Activated CD4-positive, alpha-beta T cell treated with anti-CD3 and anti-CD28 coated beads, Interleukin-2, amount 50 U/mL, for 24 hours (primary cell): Measurements from ENCODE around the gene NBEA.
"Not testable (repeated sequence)": the region's sequence is repeated elsewhere in the genome, so short reads cannot be mapped to it uniquely, and the experiment has no call there.

Source experiments
- DNase-seq, 2 donors: peaks; one replicate each; pipeline ENCODE4 v3.0.0-alpha.2; 2020; ENCODE audit warnings: low read depth in 1 of 2, low spot score in 1 of 2

NBEA gene

GRCh38 chr13:34941835-34942731 lies at the start of gene NBEA:
Gene NBEA, plus strand, starts transcription at chr13:34942270. Its CDS starts 551 bp downstream, at chr13:34942821.
- DNase-seq, result peak; percentile 39 to 58

DNA sequence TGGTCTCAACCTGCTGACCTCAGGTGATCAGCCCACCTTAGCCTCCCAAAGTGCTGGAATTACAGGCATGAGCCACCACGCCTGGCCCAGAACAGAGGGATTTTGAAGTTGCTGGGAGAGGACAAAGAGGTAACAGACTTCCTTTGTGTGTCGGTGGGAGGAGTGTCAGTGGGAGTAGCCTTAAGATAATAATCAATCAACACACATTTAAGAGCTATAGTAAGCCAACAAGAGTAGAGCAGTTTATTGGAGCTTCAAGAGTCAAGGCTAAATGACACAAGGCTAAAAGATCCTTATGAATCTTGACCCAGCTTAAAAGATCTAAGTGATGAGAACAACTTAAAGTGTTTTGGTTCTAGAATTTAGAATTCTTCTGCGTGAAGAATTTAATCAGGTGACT lies 47.3 kb upstream of the NBEA start:
- DNase-seq, result no peak

DNA sequence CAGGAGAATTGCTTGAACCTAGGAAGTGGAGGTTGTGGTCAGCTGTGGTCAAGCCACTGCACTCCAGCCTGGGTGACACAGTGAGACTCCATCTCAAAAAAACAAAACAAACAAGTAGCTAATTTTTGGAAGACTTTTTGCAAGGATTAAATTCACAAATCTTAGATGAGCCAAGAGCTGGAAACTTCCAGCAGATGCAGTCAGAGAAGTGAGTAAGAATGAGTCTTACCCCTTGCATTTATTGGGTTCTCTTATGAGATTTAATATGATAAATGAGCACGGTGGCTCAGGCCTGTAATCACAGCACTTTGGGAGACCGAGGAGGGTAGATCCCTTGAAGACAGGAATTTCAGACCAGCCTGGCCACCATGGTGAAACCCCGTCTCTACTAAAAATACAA lies 44.9 kb upstream of the NBEA start:
- no peak for DNase-seq

DNA sequence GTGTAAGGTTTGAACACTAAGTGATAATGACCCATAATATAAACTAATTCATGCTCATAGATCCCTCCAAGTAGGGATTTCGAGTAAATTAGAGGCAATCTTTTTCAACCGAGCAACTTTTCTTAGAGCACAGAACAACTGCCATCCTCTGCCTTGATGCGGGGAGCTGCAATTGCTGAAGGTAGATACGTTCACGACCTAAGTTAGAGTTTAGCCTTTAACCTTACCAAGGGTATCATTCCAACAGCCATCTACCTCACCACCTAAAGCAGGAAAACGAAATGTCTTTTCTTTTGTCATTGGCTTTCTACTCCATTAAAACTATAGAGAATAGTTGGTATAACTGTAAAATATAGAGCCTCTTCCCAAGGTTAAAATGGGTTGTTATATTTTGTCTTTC lies 42.2 kb upstream of the NBEA start:
- no peak for DNase-seq

DNA sequence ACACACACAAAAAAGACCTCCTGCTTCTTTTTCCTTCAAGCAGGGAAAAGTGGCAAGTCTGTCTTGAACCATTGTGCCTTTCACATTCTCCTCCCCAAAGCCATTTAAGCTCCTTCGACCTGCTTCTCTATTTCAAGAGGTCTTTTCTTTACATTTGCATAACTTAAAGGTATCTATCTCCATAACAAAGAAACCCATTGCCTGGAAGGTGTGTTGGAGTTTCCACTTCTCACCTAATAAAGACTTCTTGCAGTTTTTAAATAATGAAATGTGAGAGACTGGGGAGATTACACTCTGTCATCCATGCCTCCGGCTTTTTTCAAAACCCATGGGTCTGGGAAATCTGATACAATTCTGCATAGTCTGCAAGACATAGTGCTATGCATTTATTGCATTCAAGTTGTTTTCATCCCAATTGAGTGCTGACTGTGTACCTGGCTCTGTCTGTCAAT lies 41.8 kb upstream of the NBEA start:
- no peak for DNase-seq

DNA sequence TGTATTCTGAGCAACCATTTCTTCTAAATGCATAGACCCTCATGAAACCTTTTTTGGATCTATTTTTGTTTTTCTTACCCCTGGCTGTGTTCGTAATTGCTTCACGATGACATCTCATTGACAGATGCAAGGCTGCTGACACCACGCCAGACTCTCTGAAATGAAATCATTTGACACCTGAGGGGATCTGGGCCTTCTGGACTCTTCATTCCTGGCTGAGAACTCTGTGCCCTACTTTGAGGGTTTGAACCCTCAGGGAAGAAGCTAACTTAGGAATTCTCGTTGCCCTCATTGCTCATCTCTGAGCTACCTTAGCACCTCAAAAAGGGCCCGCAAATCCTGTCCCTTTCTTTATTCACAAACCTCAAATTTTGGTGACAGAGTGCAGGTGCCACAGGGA lies 40.5 kb upstream of the NBEA start:
- no peak for DNase-seq

GRCh38 chr13:34911159-34911558 lies 30.9 kb upstream of the NBEA start:
- DNase-seq, result no peak

DNA sequence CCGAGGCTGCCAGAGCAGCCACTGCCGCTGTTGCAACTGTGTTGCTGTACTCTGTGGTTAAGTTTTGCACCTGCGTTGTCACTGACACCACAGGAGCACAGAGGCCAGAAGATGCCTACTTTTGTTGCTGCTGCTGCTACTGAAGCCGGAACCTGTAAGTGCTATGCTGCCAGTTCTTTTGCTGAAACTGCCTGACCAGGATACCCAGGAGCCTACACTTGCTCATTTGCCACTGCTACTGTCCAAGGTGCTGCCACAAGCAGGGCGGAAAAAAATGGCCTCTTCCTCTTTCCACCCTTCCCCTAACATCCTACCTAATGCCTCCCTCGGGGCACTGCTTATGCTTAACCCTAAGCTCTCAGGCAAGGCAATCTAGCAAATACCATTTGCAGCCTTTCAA lies 29.0 kb upstream of the NBEA start:
- DNase-seq, result no peak

- DNase-seq, result no peak
These were observed 27.7 kb upstream of the NBEA start for GRCh38 chr13:34914416-34914815.

DNA sequence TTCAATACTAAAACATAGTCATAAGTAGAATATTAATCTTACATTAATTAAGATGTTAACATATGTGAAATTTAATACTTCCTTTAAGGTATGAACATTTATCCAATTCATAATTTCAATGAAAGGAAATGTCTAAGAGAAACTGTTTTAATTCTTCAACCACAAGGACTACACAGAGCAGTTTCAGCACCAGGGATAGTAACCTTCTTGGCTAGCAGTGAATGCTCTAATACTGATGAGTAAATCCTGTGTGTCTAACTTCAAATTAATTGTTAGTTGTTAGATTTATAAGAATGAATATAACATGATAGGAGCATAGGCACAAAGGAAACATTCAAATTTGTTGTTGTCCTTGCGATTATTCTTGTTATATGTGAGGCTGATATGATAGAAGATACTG lies 15.6 kb upstream of the NBEA start:
- DNase-seq, result no peak

DNA sequence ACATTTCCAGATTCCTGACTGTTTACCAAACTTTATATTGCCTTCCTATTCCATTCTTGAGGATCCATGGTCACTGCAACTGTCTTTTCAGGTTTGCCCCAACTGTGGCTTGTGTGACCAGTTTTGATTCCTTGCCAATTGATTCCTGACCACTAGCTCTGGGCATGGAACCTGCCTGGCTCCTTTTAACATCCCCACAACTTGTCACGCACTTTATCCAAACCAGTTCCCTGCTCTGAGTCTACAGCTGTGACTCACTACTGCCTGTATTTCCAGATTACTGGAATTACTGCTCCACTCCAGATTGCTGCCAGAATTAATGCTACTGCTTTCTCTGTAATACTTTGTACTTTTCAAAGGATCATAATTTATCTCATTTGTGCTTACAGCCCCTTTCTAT lies 13.4 kb upstream of the NBEA start:
- not testable (repeated sequence) for DNase-seq

GRCh38 chr13:34931572-34931971 lies 10.5 kb upstream of the NBEA start:
- no peak for DNase-seq

DNA sequence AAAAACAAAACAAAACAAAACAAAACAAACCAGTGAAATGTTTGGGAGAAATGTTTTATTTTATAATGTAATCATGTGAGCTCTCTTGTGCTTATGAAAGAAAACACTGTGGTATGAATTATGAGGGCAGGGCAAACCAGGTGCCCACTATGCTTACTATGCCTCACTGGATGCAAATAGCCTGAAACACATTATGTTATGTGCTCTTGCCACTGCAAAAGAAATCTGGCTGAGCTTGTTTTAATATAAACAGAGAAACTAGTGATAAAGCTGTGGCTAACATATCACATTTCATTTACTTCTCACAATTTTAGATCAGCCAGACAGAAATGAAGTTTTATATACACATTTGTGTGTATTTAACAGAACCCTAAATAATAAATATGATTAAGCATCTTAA lies 8.7 kb upstream of the NBEA start:
- DNase-seq, result no peak

DNA sequence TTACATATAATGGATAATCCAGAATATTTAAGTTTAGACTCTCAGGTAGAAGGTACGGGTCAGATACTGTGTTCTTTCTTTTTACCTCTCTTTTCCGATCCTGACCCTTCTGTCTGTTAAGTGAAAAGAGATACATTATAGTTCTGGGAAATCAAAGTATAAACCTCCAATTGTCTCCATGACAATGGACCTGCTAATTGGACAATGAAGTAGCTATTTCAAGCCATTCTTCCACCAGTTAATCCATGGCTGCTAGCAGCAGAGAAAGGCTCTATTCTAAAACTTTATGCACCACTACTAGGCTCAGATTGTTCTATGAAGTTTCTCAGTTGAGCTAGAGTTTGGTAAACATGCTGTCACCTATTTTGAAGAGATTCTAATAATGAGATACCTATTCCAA lies 8.3 kb upstream of the NBEA start:
- no peak for DNase-seq

- DNase-seq, result no peak
These were observed 6.2 kb upstream of the NBEA start for GRCh38 chr13:34935841-34936240.

DNA sequence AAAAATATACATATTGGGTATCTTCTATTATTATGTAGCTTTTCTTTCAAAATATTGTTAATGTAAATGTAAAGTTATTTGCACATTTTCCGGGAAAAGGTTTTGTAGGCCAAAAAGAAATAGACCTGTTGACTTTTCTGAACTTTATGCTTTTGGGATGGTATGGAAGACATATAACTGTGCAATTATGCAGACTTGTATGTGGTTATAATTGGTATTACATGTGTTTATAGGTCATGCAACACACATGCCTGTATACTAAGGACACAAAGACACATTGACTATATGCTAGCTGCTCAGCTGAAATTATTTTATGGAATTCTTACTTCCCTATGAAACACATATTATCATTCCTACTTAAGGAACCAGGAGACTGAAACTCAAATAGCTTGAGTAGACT lies 2.3 kb upstream of the NBEA start:
- DNase-seq, result no peak

GRCh38 chr13:34941436-34941834 lies 635 bp upstream of the NBEA start:
- DNase-seq, result no peak

DNA sequence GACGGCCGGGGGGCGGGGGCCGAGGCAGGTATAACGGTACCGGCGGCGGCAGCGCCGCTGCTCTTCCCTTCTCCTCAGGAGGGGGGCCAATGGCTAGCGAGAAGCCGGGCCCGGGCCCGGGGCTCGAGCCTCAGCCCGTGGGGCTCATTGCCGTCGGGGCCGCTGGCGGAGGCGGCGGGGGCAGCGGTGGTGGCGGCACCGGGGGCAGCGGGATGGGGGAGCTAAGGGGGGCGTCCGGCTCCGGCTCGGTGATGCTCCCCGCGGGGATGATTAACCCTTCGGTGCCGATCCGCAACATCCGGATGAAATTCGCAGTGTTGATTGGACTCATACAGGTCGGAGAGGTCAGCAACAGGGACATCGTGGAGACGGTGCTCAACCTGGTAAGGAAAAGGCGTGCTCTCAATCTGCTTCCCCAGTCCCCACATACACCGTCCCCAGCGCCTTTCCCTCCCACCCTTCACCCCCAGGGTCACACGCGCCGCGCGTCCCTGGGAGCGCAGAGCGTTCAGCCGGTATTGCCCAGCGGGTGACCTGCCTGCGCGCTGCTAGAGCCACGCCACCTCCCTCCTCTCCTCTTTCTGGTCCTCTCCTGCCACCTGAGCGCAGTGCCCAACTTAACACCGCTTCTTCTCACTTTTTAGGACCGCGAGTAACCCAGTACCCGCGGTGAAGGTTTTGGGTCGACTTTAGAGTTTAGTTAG lies 814 bp downstream of the NBEA start:
- no peak for DNase-seq

DNA sequence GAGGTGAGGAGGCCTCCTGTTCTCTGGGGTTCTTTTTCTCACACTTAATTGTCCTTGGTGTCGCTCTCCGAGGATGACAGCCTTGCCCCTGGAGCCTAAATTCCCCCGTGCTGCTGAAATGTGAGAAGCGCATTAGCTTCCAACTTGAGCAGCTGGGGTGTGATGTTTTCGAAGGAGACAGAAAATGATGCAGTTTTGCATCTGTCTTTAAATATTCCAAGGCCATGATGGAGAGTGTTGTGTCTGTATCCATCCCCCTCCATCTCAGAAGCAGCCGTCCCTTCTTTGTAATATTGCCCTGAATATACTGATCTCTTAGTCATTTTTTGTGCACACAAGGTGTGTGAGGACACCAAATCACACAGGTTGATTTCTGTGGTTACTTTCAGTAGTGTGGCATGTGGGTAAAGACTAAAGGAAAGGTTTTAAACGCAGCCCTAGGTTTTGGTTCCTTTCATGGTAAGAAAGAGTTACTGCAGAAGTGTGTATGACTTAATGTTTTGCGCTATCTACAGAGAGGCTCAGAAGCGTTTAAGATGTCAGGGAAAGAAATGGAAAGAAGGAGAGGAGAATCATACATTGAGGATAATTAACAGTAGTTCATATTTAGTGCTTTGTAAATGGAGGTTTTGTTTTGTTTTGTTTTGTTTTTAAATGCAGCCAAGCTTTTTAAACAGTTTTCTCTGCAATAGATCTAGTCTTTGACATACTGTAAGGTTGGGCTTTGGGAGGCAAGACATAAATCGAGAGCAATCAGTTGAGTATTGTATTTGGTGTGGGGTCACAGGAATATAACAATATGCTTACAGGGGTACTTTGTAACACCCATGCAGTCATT lies 1.6 kb downstream of the NBEA start:
- DNase-seq, result no peak

DNA sequence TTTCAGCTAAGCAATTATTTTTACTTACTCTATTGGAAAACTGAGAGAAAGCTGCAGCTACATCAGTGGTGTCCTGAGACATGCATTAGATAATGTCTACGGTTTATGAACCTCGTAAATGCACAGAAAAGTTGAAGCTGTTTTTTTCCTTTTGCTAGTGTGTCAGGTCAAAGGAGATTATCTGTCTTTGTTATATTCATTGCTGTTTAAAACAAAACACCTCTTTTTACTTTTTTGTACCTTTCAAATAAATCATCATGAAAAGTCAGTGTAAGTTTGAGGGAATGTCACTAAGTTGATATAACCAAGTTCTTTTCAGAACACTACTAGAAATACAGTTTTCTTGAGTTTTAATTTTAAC lies 2.2 kb downstream of the NBEA start:
- DNase-seq, result no peak

DNA sequence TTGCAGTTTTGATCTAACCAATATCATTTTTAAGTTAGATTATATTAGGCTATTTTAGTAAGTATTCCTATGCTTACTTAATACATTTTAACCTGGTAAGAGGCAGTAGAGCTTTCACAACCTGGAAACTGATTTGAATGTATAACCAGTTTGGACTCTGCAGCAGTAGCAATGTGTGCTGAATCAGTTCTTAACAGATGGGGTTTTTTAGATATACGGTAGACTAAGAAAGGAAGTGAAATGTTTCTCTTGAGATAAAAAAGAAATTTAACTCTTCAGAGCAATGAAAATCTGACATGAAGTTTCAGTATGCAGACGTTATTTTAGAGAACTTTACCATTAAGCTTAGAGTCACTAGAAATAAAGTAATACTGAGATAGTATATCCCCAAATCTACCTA lies 2.7 kb downstream of the NBEA start:
- DNase-seq, result no peak

DNA sequence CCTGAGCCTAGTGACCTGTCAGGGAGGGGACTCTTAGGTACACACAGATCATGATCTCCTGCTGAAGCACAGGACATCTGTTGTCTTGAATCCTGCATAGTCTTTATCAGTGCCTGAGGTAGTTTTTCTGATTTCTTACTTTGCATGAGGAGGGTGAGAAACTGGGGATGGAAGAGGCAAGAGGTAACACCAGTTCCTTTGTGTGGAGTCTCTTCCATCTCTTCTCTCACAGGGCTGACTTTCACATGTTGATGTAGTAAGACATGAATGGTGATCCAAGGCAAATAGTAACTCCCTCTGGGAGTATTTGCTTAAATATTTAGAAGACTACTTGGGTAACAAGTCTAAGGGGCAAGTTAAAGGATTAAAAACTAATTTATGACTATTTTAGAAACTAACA lies 9.5 kb downstream of the NBEA start:
- no peak for DNase-seq
